22Rv1 (cell line): Measurements from ENCODE around the gene OXNAD1.

Experiments used
- CTCF ChIP-seq: fragments of 450-650 bp; IDR thresholded peaks from 2 replicates; pipeline ENCODE4 v1.5.1; 2017; ENCODE audit warnings: mild to moderate bottlenecking
- ZFX ChIP-seq: fragments of 450-650 bp; IDR thresholded peaks from 2 replicates; pipeline ENCODE4 v1.6.1; 2017; ENCODE audit warnings: antibody characterized with exemption, borderline replicate concordance

- TF ChIP-seq CTCF: no peak
- no peak for TF ChIP-seq ZFX
These were observed 53.2 kb downstream of the OXNAD1 start for GRCh38 chr3:16318176-16318575.
